Neural progenitor cell (in vitro differentiated cells): ENCODE results near the gene ZBTB46. TPM values are rescaled to one million over a fixed set of nuclear protein-coding genes. Genes with fewer than 3 reads are reported as not detected.

ENCODE experiments used
- DNase-seq: peaks from one replicate; pipeline ENCODE4 v3.0.0-alpha.2; 2016; ENCODE audit warnings: low spot score
- H2AFZ ChIP-seq: fragments of 200-600 bp; sonication (generic); replicated peaks from 2 replicates; pipeline ENCODE4 v1.6.1; 2016; ENCODE audit warnings: antibody characterized with exemption
- H3F3A ChIP-seq: fragments of 200-600 bp; sonication (generic); 2 replicates; pipeline ENCODE4 v1.6.1; 2016; ENCODE audit warnings: antibody characterized with exemption, low read depth
- H3K27ac ChIP-seq: fragments of 200-600 bp; sonication (generic); 2 replicates; pipeline ENCODE4 v1.5.1; 2016; ENCODE audit warnings: mild to moderate bottlenecking
- H3K27me3 ChIP-seq: fragments of 200-600 bp; sonication (generic); 2 replicates; pipeline ENCODE4 v1.6.1; 2016; ENCODE audit warnings: mild to moderate bottlenecking, moderate library complexity
- H3K36me3 ChIP-seq: fragments of 200-600 bp; sonication (generic); 2 replicates; pipeline ENCODE4 v1.5.1; 2016
- H3K4me1 ChIP-seq: fragments of 200-600 bp; sonication (generic); 2 replicates; pipeline ENCODE4 v1.6.1; 2016; ENCODE audit warnings: mixed run types
- H3K4me2 ChIP-seq: fragments of 200-600 bp; sonication (generic); 2 replicates; pipeline ENCODE4 v1.6.1; 2016
- H3K4me3 ChIP-seq: fragments of 200-600 bp; sonication (generic); 2 replicates; pipeline ENCODE4 v1.5.1; 2016
- H3K79me2 ChIP-seq: fragments of 200-600 bp; sonication (generic); 2 replicates; pipeline ENCODE4 v1.6.1; 2016; ENCODE audit warnings: low read depth
- H3K9ac ChIP-seq: fragments of 200-600 bp; sonication (generic); 2 replicates; pipeline ENCODE4 v1.6.1; 2016
- H3K9me3 ChIP-seq: fragments of 200-600 bp; sonication (generic); 2 replicates; pipeline ENCODE4 v1.5.1; 2016; ENCODE audit warnings: low read depth
- H4K20me1 ChIP-seq: fragments of 200-600 bp; sonication (generic); 2 replicates; pipeline ENCODE4 v1.6.1; 2016; ENCODE audit warnings: low read depth
- H3K27ac Mint-ChIP-seq: 3 replicates; pipeline ENCODE4 v1.8.0; 2021; ENCODE audit warnings: mixed read lengths
- H3K27me3 Mint-ChIP-seq: 2 replicates; pipeline ENCODE4 v1.8.0; 2022; ENCODE audit warnings: low read depth, mild to moderate bottlenecking, inconsistent platforms, moderate library complexity, mixed read lengths; ENCODE audit not compliant: insufficient read depth
- H3K36me3 Mint-ChIP-seq: 3 replicates; pipeline ENCODE4 v1.8.0; 2021; ENCODE audit warnings: mixed read lengths
- H3K4me1 Mint-ChIP-seq: 3 replicates; pipeline ENCODE4 v1.8.0; 2021; ENCODE audit warnings: mixed read lengths
- H3K4me3 Mint-ChIP-seq: 3 replicates; pipeline ENCODE4 v1.8.0; 2021; ENCODE audit warnings: mild to moderate bottlenecking, moderate library complexity, mixed read lengths
- H3K9me3 Mint-ChIP-seq: 3 replicates; pipeline ENCODE4 v1.8.0; 2020; ENCODE audit warnings: mixed read lengths
- CTCF ChIP-seq: fragments of 200-600 bp; sonication (generic); IDR thresholded peaks from 2 replicates; pipeline ENCODE4 v1.5.1; 2017; ENCODE audit warnings: antibody characterized with exemption, mild to moderate bottlenecking
- EZH2 ChIP-seq: fragments of 200-600 bp; sonication (generic); IDR thresholded peaks from 2 replicates; pipeline ENCODE4 v1.6.1; 2017; ENCODE audit warnings: antibody characterized with exemption, mild to moderate bottlenecking, moderate library complexity
- EZH2phosphoT487 ChIP-seq: fragments of 200-600 bp; sonication (generic); IDR thresholded peaks from 2 replicates; pipeline ENCODE4 v1.6.1; 2017; ENCODE audit warnings: antibody characterized with exemption
- total RNA-seq: library from RNA; depleted of rRNA; stranded (reverse); fragments of >200 nt; gene quantifications from 2 replicates; pipeline ENCODE4 v1.2.3, GENCODE V29; 2015; ENCODE audit warnings: low replicate concordance

ZBTB46 gene
- total RNA-seq, 1 donor from 2014 or later: 8.1 TPM

- H3K4me1 Mint-ChIP-seq: no peaks in the 10 kb centered on the region
- H3K4me3 Mint-ChIP-seq: no peak overlapping the region
- Histone ChIP-seq H3K27ac (no peak overlapping the region), H3K27me3 (no peaks in the 10 kb centered on the region), H3K79me2 (no peaks in the 10 kb centered on the region), H3K9me3 (no peaks in the 10 kb centered on the region), H3K36me3 (no peaks in the 10 kb centered on the region), H4K20me1 (no peaks in the 10 kb centered on the region), H3K4me3 (no peak overlapping the region), H3K4me1 (peaks cover 10% of the 10 kb centered on the region), H3F3A (peaks cover 7% of the 10 kb centered on the region), H3K4me2 (peak overlapping the region; percentile 66), H2AFZ (no peak overlapping the region), H3K9ac (no peak overlapping the region)
- H3K9me3 Mint-ChIP-seq: peaks cover 4% of the 10 kb centered on the region
- peaks cover 11% of the 10 kb centered on the region for H3K27me3 Mint-ChIP-seq
- TF ChIP-seq EZH2: no peak
- no peak for DNase-seq
- no peak overlapping the region for H3K27ac Mint-ChIP-seq
- H3K36me3 Mint-ChIP-seq: peaks cover 3% of the 10 kb centered on the region
Measured at GRCh38 chr20:63697357-63697867, 133.7 kb downstream of the ZBTB46 start.

DNA sequence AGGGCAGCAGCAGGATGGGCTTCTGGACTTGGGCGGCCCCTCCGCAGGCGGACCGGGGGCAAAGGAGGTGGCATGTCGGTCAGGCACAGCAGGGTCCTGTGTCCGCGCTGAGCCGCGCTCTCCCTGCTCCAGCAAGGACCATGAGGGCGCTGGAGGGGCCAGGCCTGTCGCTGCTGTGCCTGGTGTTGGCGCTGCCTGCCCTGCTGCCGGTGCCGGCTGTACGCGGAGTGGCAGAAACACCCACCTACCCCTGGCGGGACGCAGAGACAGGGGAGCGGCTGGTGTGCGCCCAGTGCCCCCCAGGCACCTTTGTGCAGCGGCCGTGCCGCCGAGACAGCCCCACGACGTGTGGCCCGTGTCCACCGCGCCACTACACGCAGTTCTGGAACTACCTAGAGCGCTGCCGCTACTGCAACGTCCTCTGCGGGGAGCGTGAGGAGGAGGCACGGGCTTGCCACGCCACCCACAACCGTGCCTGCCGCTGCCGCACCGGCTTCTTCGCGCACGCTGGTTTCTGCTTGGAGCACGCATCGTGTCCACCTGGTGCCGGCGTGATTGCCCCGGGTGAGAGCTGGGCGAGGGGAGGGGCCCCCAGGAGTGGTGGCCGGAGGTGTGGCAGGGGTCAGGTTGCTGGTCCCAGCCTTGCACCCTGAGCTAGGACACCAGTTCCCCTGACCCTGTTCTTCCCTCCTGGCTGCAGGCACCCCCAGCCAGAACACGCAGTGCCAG is 134.3 kb downstream of the ZBTB46 start, which contains the start of gene TNFRSF6B:
TSS of gene TNFRSF6B (plus strand) at position 25 of the 729 bp plus-strand sequence. CDS start at position 141, 116 bp downstream.
- Histone ChIP-seq H3K9ac (no peak within 1 kb of the TSS), H3K9me3 (no peaks in the 10 kb centered on the region), H3K4me1 (peaks cover 10% of the 10 kb centered on the region), H3K4me3 (peak within 1 kb of the TSS; percentile 24), H3K79me2 (no peaks in the 10 kb centered on the region), H2AFZ (no peak within 1 kb of the TSS), H3K27me3 (no peaks in the 10 kb centered on the region), H3K27ac (no peak within 1 kb of the TSS), H3K36me3 (no peaks in the 10 kb centered on the region), H3F3A (peaks cover 7% of the 10 kb centered on the region), H4K20me1 (no peaks in the 10 kb centered on the region), H3K4me2 (peak within 1 kb of the TSS; percentile 66)
- H3K4me1 Mint-ChIP-seq: no peaks in the 10 kb centered on the region
- no peak within 1 kb of the TSS for H3K4me3 Mint-ChIP-seq
- peaks cover 4% of the 10 kb centered on the region for H3K9me3 Mint-ChIP-seq
- H3K36me3 Mint-ChIP-seq: peaks cover 3% of the 10 kb centered on the region
- DNase-seq: no peak
- H3K27ac Mint-ChIP-seq: no peak within 1 kb of the TSS
- TF ChIP-seq EZH2phosphoT487 (no peak), CTCF (no peak), EZH2 (no peak)
- peaks cover 12% of the 10 kb centered on the region for H3K27me3 Mint-ChIP-seq

DNA sequence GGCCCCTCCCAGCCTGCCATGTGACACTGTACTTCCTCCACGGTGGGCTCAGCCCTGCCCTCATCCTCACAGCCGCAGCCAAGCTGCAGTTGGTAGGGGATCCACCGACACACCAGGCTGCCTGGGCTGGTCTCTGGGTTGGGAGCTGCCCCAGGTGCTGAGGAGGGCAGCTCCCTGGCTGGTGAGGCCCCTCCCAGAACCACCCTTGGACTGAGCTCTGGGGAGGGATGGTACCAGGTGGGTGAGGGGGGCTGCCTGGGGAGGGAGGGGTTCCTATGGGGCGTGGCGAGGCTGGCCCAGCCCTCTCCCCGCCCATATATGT is 134.8 kb downstream of the ZBTB46 start:
- peaks cover 13% of the 10 kb centered on the region for H3K27me3 Mint-ChIP-seq
- Histone ChIP-seq H3K4me3 (peak overlapping the region; percentile 24), H3K27ac (no peak overlapping the region), H3K9me3 (no peaks in the 10 kb centered on the region), H3F3A (peaks cover 7% of the 10 kb centered on the region), H3K79me2 (no peaks in the 10 kb centered on the region), H2AFZ (no peak overlapping the region), H4K20me1 (no peaks in the 10 kb centered on the region), H3K4me1 (peaks cover 10% of the 10 kb centered on the region), H3K9ac (no peak overlapping the region), H3K4me2 (peak overlapping the region; percentile 66), H3K27me3 (no peaks in the 10 kb centered on the region), H3K36me3 (no peaks in the 10 kb centered on the region)
- H3K4me1 Mint-ChIP-seq: no peaks in the 10 kb centered on the region
- H3K27ac Mint-ChIP-seq: no peak overlapping the region
- peaks cover 5% of the 10 kb centered on the region for H3K36me3 Mint-ChIP-seq
- TF ChIP-seq EZH2 (no peak), EZH2phosphoT487 (no peak), CTCF (no peak)
- H3K4me3 Mint-ChIP-seq: no peak overlapping the region
- peak; percentile 62 for DNase-seq
- H3K9me3 Mint-ChIP-seq: peaks cover 4% of the 10 kb centered on the region
